Femur (tissue), 1 donor: Measurements from ENCODE around the gene MFAP2.
"Not testable (repeated sequence)": the region's sequence is repeated elsewhere in the genome, so short reads cannot be mapped to it uniquely, and the experiment has no call there.

Source experiments
- DNase-seq: peaks from one replicate; pipeline ENCODE4 v3.0.0-alpha.2; 2017

MFAP2 gene

GRCh38 chr1:16958475-16958874 lies 21.9 kb downstream of the MFAP2 start:
- DNase-seq: no peak

- DNase-seq: no peak
Measured at GRCh38 chr1:16957731-16958130, 22.7 kb downstream of the MFAP2 start.

- DNase-seq: no peak
Measured at GRCh38 chr1:16956775-16957174, 23.6 kb downstream of the MFAP2 start.

- no peak for DNase-seq
Measured at GRCh38 chr1:16955186-16955585, 25.2 kb downstream of the MFAP2 start.

- DNase-seq: no peak
Measured at GRCh38 chr1:16954579-16954978, 25.8 kb downstream of the MFAP2 start.

- not testable (repeated sequence) for DNase-seq
Measured at GRCh38 chr1:16952376-16952775, 28.0 kb downstream of the MFAP2 start.

GRCh38 chr1:16949026-16949425 lies 31.4 kb downstream of the MFAP2 start:
- not testable (repeated sequence) for DNase-seq

- not testable (repeated sequence) for DNase-seq
Measured at GRCh38 chr1:16948282-16948891, 32.0 kb downstream of the MFAP2 start.

- no peak for DNase-seq
Measured at GRCh38 chr1:16946646-16947045, 33.8 kb downstream of the MFAP2 start.

- not testable (repeated sequence) for DNase-seq
Measured at GRCh38 chr1:16946185-16946584, 34.2 kb downstream of the MFAP2 start.

GRCh38 chr1:16945512-16945911 lies 34.9 kb downstream of the MFAP2 start:
- DNase-seq: not testable (repeated sequence)

GRCh38 chr1:16944038-16944437 lies 36.4 kb downstream of the MFAP2 start:
- no peak for DNase-seq

- DNase-seq: not testable (repeated sequence)
Measured at GRCh38 chr1:16939386-16940180, 40.8 kb downstream of the MFAP2 start.

- no peak for DNase-seq
Measured at GRCh38 chr1:16938351-16939321, 41.8 kb downstream of the MFAP2 start.

GRCh38 chr1:16936580-16936979 lies 43.8 kb downstream of the MFAP2 start:
- DNase-seq: not testable (repeated sequence)

GRCh38 chr1:16933945-16934344 lies 46.5 kb downstream of the MFAP2 start:
- DNase-seq: not testable (repeated sequence)

GRCh38 chr1:16931206-16931934 lies 49.0 kb downstream of the MFAP2 start:
- DNase-seq: not testable (repeated sequence)

- not testable (repeated sequence) for DNase-seq
Measured at GRCh38 chr1:16929146-16930041, 51.0 kb downstream of the MFAP2 start.

GRCh38 chr1:16927711-16928485 lies 52.5 kb downstream of the MFAP2 start:
- DNase-seq: no peak

GRCh38 chr1:16927256-16927655 lies 53.2 kb downstream of the MFAP2 start:
- DNase-seq: no peak
